Neural cell (in vitro differentiated cells): ENCODE measurements around the gene ANKRD13C.

Experiments
- EP300 ChIP-seq: fragments of 450-650 bp; conservative IDR thresholded peaks from 2 replicates; pipeline ENCODE4 v1.6.1; 2014; ENCODE audit warnings: antibody characterized with exemption, mild to moderate bottlenecking, moderate library complexity; ENCODE audit not compliant: poor library complexity, severe bottlenecking
- POLR2AphosphoS5 ChIP-seq: IDR thresholded peaks from 2 replicates; pipeline ENCODE4 v1.6.1; 2012
- RAD21 ChIP-seq: fragments of 450-650 bp; conservative IDR thresholded peaks from 2 replicates; pipeline ENCODE4 v1.6.1; 2014; ENCODE audit warnings: antibody characterized with exemption, mild to moderate bottlenecking, moderate library complexity
- TAF1 ChIP-seq: IDR thresholded peaks from 2 replicates; pipeline ENCODE4 v1.6.1; 2012; ENCODE audit warnings: low read depth
- TF ChIP-seq, protein P1 (sequence below): fragments of 450-650 bp; IDR thresholded peaks from 2 replicates; pipeline ENCODE4 v1.5.1; 2014; ENCODE audit warnings: antibody characterized with exemption, mild to moderate bottlenecking, moderate library complexity; ENCODE audit not compliant: poor library complexity, severe bottlenecking
- TF ChIP-seq, protein P2 (sequence below): IDR thresholded peaks from 2 replicates; pipeline ENCODE4 v1.6.1; 2012; ENCODE audit warnings: borderline replicate concordance

DNA sequence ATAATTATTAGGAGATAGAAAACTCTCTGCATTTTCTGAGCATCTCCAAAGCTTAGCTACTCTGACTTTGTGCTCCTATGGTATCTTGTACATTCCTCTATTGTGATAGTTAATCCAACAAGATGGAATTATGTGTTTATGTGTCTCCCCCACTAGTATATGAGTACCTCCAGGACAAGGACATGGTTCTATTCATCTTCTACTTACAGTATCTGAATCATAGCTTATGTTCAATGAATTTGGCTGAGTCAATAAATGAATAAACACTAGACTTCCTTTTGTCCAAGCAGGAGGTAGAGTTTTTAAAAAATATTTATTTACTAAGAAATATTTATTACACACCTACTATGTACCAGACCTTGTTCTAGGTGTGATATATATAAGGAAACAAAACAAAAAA lies 38.1 kb upstream of the ANKRD13C start:
- TF ChIP-seq, protein P1, sequence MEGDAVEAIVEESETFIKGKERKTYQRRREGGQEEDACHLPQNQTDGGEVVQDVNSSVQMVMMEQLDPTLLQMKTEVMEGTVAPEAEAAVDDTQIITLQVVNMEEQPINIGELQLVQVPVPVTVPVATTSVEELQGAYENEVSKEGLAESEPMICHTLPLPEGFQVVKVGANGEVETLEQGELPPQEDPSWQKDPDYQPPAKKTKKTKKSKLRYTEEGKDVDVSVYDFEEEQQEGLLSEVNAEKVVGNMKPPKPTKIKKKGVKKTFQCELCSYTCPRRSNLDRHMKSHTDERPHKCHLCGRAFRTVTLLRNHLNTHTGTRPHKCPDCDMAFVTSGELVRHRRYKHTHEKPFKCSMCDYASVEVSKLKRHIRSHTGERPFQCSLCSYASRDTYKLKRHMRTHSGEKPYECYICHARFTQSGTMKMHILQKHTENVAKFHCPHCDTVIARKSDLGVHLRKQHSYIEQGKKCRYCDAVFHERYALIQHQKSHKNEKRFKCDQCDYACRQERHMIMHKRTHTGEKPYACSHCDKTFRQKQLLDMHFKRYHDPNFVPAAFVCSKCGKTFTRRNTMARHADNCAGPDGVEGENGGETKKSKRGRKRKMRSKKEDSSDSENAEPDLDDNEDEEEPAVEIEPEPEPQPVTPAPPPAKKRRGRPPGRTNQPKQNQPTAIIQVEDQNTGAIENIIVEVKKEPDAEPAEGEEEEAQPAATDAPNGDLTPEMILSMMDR = no peak
- no peak for TF ChIP-seq POLR2AphosphoS5
- TF ChIP-seq, protein P2, sequence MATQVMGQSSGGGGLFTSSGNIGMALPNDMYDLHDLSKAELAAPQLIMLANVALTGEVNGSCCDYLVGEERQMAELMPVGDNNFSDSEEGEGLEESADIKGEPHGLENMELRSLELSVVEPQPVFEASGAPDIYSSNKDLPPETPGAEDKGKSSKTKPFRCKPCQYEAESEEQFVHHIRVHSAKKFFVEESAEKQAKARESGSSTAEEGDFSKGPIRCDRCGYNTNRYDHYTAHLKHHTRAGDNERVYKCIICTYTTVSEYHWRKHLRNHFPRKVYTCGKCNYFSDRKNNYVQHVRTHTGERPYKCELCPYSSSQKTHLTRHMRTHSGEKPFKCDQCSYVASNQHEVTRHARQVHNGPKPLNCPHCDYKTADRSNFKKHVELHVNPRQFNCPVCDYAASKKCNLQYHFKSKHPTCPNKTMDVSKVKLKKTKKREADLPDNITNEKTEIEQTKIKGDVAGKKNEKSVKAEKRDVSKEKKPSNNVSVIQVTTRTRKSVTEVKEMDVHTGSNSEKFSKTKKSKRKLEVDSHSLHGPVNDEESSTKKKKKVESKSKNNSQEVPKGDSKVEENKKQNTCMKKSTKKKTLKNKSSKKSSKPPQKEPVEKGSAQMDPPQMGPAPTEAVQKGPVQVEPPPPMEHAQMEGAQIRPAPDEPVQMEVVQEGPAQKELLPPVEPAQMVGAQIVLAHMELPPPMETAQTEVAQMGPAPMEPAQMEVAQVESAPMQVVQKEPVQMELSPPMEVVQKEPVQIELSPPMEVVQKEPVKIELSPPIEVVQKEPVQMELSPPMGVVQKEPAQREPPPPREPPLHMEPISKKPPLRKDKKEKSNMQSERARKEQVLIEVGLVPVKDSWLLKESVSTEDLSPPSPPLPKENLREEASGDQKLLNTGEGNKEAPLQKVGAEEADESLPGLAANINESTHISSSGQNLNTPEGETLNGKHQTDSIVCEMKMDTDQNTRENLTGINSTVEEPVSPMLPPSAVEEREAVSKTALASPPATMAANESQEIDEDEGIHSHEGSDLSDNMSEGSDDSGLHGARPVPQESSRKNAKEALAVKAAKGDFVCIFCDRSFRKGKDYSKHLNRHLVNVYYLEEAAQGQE = no peak
- no peak for TF ChIP-seq EP300
- no peak for TF ChIP-seq RAD21
- TF ChIP-seq TAF1 = no peak
